ENCODE results near the gene WBP1.
"Not testable (repeated sequence)": the region's sequence is repeated elsewhere in the genome, so short reads cannot be mapped to it uniquely, and the experiment has no call there.

WBP1 gene

DNA sequence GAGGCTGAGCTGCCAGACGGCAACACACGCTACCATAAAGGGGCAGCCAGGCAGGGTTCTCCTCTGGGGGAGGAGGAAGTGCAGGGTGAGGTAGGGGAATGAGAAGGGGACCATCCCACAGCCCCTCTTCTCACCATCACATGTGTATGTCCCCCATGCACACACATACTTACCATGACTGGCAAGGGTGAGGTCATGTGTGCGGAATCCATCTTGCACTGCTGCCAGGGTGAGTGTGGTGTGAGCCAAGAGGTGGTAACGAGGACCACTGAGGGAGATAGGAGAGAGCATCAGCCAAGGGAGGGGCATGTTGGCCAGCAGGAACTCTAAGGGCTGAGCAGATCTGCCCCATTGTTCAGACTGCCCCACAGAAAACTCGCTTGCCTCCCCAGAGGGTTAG lies 29.6 kb upstream of the WBP1 start:
- DNase-seq = no peak

DNA sequence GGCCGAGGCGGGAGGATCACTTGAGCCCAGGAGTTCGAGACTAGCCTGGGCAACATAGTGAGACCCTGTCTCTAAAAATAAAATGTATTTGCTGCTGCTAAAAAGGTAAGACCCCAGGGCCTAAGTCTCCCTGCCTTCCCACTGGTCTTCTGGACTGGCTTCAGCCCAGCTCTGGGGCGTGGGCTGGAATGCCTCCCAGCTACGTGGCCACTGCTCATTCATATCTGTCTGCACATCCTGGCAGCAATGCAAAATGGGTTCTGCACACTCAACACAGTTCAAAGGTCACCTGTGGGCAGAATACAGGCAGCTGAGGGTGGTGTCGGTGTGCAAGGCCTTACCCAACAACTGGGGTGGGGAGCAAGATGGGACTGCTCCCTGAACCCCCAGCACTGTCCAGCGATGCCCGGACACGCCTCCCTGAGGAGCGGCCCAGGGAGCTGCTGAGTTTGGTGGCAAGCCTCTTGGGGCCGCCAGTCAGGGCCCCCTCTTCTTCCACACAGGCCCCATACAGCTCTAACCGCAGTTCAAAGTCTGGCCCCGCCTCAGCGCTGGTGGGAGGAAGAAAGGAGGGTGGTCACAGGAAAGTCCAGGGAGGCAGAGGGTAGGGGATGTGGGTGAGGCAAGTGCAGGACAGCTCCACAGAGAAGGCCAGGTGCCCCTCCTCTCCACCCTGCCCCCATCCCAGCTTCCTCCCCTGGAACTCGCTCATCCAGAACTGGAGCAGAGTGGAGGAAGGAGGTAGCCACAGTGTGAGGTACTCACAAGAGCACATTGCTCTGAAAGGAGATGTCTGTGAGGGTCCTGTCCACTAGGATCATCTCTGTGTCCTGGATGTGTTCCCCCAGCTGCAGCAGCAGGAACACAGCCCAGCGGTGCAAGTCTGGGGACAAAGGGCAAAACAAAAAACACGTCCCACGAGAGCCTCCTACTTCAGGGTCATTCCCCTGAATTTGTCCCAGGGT lies 28.5 kb upstream of the WBP1 start:
- no peak for DNase-seq

DNA sequence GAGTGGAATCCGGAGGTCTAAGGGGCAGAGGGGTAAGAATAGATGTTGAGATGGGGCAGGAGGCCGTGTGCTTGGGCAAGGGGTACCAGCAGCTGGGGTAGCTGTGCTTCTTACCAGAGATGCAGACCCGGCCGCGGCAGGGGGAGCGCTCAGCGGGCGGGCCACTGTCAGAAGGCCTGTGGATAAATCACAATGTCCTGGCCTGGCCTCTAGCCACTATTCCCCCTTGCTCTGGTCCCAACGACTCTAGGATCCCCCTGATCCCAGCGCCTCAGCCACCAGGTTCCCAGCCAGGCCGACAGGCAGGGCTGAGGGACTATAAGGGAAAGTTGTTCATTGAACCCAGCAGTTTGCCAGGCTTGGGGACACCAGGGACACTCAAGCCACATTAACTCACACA lies 27.7 kb upstream of the WBP1 start:
- DNase-seq = no peak

DNA sequence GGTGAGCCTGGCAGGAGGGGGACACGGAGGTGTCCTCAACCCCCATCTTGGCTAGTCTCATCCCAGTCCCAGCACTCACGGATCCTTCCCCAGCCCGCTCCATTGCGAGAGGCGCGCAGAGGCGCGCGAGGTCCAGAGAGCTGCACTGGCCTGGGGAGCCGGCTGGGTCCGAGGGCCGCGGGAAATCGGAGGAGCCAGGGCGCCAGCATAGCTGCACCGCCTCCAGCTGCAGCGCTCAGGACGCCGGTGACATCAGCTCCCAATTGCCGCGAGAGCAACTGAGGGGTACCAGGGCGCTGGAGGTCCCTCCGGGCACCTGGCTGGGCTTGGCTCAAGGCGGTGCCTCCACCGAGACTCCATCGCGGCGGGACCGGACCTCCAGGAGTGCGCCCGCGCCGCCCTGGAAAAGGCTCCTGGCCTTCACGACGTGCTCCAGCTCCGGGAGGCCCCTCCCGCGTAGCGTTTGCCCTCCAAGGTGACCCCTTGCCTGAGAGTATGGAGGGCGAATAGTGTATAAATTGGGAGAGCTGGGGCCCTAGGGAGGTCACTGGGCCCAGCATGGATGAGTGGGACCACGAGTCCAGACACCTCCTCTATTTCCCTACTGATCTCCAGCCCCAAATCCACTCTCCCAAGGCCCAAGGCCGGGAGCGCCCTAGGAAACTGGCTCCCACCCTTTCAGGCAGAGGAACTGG lies 22.0 kb upstream of the WBP1 start:
- no peak for DNase-seq

DNA sequence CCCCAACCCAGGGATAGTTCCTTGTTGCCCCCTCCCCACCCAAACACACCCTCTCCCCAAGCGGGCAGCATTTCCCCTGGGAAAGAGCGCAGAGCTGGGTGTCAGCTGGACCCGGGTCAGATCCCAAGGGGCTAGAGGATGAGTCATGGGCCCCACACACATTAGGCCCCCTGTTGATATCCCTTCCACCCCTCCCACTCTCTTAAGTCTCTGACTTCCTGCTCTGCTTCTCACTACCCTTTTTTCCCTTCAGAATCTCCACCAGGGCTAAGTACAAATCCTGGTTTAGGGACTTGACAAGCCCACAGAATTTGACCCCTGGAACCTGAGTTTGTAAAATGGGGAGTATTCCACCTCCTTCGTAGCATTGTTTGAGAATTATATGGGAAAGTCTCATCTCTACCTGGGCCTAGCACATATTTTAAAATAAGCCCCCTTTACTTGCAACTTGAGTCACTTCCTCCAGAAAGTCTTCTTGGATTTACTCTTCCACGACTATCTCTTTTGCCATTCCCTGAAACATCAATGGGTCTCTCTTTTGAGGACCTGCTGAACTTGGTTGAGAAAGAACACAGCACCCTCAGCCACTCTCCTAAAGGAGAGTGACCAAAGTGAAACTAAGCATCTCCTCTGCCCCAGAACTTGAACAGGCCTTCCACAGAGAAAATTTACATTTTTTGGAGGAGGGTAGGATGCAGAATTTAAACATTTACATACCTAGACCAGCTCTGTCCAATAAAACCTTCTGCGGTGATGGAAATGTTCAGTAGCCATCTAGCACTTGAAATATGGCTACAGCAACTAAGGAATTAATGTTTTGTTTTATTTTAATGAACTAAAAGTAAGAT lies 21.2 kb upstream of the WBP1 start:
- DNase-seq = no peak

DNA sequence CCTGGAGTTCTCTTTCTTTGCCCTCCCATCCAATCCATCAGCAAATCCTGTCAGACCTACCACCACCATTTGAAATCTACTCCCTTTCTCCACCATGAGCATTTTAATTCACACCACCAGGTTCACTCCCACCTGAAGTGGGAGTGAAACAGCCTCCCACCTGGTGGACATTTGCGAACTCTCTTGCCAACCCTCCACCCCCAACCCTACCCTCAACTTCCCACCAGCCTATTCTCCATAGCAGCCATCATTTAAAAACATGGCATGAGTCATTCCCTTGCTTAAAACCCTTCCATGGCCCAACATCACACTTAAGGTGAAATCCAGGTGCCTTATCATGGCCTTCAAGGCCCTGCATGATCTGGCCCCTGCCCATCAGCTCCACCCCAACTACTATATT lies 20.0 kb upstream of the WBP1 start:
- no peak for DNase-seq

DNA sequence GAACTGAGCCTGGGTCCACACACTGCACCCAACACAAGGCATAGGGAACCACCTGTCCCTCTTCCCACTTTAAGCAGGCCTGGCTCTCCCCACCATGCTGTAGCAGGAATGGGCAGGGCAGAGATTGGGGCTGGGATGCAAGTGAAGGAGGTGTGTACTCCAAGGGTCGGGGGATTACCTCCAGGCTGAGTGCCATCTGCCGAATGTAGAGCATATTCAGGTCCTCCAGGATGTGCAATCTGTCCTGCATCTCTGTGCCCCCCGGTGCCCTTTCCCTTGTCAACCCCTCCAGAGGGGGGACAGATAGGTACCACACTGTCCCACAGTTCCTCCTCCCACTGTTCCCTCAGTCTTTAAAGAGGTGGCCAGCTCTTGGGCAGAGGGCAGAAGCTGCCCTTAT lies 18.9 kb upstream of the WBP1 start:
- peak; percentile 88 to 93 for DNase-seq

DNA sequence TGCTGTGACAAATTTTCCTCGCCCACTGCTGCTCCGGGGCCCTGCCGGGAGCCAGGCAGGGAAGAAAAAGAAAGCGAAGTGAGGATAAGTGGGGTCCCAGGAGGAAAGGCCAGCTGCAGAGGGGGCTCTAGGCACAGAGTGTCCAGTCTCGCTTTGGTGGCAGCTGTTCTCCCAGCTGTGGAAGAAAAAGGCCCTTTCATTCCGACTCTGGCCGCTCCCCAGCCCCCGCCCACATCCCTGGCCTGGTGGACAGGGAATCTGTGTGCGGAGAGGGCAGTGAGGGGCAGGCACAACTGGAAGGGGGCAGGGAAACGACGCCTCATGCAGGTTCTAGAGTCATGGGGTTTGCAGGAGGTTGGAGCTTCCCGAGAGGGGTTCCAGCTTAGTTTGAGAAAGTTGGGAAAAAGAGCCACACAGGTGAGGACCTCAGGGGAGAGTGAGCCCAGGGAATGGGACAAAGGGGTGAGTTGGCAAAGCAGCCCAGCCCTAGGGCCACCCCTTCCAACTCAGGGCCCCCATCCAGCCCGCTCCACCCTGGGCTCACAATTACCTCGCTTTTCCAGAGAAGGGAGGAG lies 18.3 kb upstream of the WBP1 start:
- DNase-seq = peak in 1 of 2 experiments; percentile 57

DNA sequence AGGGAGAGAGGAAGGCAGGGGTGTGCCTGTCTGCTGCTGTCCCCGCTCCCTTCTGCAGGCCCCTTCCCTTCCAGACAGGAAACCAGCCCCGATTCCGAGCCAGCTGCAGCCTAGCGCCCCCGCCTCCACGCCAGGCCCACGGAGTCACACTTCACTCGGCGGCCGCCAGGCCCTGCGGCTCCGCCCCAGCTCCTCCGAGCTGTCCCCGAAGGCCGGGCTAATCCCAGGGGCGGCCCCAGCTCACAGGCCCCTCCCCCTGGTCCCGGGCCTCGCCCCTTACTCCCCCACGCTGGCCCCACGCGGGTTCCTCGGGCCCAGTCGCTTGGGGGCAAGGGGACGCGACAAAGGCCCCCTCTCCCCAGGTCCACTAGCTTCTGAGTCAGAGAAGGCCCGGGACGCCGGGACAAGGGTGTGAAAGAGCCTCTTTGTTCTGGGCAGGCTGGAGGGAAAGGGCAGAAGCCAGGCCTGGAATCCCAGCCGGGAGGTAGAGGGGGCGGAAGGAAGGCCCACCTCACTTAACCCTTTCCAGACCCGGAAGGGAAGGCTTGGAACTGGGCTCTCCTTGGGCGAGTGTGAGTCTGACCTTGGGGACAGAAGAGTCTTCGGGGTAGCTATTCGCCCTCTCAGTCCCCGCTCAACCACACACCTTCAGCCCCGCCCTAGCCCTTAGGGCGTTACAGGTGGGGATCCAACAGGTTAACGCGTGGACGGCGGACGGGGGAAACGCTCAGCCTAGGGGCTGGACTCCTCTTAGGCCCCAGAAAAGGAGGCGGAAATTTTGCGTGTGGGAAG lies 17.7 kb upstream of the WBP1 start:
- peak; percentile 75 to 84 for DNase-seq

DNA sequence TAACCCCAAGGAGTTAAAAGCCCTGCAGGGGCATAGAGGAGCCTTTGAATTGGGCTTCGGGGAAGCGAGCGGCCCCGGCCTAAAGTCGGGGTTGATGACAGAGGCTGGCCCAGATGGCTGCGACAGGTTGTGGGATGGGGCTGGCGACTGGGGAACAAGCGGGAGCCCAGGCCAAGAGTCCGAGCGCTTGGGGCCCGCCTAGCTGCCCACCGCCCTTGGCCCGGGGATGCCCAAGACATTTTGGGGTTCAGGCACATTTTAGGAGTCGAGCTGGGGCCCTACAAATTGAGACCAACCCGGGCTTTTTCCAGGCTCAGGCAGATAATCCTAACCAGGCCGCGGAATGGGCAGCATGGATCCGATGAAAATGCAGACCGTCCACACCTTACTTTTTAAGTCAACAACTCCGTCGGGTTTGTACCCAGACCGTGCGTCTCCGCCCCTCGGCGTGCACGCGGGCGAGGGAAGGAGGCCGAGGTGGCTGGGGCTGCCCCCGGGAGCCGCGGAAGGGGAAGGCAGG lies 17.0 kb upstream of the WBP1 start:
- peak in 1 of 2 experiments; percentile 57 for DNase-seq

DNA sequence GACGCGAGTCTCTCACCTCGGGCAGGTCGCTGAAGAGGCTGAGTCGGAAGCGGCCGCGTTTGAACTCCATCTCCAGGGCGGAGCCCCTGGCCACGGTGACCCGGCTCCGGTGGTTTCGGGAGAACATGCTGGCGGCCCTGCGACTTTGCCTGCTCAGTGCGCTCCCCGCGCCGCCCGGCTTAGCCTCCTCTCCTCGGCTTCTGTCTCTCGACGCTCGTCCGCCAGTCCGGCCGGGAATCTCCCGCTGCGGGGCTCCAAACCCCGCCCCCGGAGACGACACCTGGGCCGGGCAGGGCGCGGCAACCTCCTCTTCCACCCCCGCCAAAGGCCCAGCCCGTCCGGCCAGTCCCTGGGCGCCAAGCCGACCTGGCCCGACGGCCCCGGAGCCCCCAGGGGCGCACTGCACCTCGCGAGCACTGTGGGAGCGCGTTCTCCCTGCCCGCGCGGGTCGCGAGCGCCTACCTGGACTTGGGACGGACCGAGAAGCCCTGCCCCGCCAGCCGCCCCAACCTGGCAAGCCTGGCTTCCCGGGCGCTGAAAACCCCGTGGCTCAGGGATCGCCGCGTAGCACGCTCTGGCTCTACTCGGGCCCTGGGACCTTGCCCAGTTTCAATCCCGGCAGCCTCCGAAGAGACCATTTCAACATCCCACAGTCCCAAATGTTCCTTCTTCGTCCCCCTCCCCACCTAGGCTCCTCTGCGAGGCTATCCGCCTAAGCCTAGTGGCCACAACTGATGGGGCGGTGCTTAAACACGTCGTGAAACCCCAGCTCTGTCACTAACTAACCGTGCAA lies 16.4 kb upstream of the WBP1 start, which contains the start of gene RTKN:
TSS of gene RTKN (minus strand) at position 248 of the 793 bp plus-strand sequence. CDS start at position 127, 121 bp downstream.
- peak in 1 of 2 experiments; percentile 45 for DNase-seq

DNA sequence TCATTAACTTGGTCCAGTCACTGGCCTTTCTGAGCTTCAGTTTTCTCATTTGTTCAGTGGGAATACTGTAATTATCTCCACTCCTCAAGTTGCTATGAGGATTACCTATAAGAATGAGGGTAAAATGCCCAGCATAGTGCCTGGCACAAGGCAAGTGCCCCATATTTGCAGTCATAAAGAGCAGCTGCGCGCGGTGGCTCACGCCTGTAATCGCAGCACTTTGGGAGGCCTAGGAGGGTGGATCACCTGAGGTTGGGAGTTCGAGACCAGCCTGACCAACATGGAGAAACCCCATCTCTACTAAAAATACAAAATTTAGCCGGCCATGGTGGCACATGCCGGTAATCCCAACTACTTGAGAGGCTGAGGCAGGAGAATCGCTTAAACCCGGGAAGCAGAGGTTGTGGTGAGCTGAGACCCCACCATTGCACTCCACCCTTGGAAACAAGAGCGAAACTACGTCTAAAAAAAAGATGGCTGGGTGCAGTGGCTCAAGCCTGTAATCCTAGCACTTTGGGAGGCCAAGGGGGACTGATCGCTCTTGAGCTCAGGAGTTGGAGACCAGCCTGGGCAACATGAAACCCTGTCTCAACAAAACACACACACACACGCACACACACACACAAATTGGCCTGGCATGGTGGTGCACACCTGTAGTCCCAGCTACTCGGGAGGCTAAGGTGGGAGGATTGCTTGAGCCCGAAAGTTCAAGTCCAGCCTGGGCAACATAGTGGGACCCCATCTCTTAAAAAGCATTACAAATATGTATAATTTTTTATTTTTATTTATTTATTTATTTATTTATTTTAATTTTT lies 15.5 kb upstream of the WBP1 start:
- DNase-seq = not testable (repeated sequence)

DNA sequence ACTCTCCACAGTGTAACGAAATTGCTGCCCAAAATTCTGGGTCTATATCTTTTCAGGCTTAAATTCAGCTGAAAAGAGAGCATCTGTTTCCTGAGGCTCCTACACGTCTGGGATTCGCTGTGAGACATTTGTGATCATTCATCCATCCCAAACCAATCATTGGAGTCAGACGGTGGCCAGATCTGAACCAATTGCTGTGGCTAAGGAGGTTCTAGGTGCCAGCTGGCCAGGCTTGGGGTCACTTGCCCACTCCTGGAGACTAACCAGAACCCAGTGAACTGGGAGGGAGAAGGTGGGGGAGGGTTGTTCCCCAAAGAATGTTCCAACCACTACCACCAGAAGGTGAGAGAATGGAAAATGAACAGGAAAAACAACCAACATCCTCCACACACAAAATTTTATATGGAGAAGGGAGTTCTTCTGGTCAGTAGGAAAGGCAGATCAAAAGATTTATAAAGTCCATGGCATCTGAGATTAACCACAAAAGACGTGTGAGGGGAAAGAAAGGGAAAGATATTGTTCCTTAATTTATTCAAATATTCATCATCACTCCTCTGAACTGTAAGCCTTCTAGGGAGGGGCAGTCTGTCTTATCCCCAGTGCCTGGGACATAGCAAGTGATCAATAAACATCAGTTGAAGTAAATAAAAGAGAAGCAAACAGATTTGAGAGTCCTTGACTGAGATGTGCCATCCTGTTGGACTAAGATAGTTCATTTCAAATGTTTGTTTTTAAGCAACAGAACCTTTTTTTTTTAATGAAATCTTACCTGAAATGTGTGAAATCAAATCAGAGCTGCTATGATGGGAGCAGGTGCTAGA lies 13.5 kb upstream of the WBP1 start:
- DNase-seq = no peak

DNA sequence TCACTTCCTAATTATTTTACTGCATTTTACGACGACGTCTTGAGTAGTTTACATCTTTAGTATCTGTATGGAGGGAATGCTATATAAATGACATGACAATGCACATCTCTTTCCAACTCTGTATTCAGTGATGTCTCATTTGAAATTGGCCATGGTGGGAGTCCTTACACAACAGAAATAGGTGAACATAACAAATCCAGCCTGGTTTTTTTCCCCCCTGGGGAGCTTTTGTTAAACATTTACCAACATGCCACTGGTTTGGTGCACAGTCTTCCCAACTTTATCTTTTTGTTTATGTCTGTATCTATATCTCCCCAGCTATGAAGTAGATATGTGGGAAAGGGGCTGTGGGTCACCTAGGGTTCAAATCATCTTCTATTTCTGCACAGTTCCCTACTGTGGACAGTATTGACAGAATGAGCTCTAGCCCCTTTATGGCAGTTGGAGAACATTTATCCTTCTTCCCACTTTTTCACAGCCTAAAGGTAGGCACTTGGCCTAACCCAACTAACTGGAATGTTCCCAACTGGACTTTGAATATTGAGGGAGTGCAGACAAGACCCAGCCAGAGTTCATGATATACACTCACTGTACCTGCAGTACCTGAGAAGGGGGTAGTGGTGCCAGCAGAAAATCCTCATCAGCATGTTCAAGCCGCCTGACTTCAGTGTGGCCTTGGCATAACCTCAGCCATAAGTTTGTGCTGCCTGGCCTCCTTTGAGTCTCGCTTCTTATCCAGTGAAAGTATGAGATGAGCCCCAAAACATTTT lies 10.8 kb upstream of the WBP1 start:
- DNase-seq = no peak

DNA sequence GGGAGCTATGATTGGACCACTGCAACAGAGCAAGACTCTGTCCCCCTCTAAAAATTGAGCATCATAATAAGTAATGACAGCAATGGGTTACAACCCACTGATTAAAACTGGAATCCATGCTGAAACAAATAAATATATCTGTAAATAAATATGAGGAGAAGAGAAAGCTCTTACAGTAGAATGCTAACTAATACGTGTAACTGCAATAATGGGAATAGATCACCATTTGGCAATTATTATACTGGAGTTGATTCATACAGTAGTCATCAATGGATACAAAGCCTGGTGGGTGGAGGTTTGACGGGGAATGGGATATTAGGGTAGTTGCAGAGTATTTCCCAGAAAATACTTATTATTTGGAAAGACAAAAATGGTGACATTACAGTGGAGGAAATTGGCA lies 9.5 kb upstream of the WBP1 start:
- DNase-seq = no peak

DNA sequence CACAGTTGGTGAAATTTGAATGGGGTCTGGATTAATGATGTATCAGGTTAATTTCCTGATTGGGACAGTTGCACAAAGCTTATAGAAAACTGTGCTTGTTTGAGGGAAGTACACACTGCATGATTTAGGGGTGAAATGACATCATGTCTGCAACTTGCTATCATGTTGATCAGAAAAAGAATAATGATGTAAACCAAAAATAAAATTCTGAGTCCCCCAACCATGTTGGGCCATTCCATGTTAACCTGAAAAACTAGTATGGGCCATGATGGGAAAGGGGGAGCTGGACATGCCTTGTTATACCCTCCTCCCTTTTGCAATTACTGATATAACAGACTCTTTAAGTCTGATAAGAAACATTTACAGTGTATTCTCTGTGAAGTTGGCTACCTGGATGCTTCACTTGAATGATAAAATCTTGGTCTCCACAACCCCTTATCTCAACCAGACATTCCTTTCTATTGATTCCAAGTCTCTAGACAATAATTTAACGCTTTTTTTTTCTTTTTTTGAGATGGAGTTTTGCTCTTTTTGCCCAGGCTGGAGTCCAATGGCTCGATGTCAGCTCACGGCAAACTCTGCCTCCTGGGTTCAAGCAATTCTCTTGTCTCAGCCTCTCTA lies 7.6 kb upstream of the WBP1 start:
- DNase-seq = no peak
